NCI-H446 treated with DMSO at 0.1 percent for 48 hours (cell line): ENCODE data around the gene CLIP2.

Experiments
- DNase-seq: peaks from one replicate; lab custom pipeline; 2025; lab: John Stamatoyannopoulos, UW

CLIP2 gene

DNA sequence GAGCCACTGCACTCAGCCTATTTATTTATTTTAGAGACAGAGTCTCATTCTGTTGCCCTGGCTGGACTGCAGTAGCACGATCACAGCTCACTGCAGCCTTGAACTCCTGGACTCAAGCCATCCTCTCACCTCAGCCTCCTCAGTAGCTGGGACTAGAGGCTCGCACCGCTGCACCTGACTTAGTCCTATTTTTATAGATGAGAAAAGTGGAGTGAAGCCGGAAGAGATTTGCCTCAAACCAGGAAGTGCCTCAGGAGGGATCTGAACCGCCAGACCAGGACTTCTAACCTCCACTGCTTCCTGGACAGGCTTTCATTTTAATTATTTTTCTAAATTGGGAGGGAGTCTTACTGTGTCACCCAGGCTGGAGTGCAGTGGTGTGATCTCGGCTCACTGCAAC is 17.5 kb upstream of the CLIP2 start:
- no peak for DNase-seq

GRCh38 chr7:74272305-74273038 is 16.7 kb upstream of the CLIP2 start:
- no peak for DNase-seq

GRCh38 chr7:74275401-74275881 is 13.8 kb upstream of the CLIP2 start:
- no peak for DNase-seq

DNA sequence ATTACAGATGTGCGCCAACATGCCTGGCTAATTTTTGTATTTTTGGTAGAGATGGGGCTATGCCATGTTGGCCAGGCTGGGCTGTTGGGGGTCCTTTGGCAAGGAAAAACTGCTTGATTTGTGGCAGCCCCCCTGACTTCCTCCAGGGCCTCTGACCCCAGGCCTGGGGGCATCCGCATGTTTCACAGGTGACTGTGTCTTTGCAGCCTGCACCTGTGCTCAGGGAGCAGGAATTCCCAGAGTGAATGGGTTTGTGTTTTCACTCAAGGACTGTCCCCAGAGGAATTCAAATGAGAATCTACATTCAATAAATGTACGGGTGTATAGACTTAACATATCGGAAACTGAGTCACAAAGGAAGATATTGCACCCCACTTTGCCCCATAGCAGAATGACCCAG is 11.6 kb upstream of the CLIP2 start:
- DNase-seq, result no peak

DNA sequence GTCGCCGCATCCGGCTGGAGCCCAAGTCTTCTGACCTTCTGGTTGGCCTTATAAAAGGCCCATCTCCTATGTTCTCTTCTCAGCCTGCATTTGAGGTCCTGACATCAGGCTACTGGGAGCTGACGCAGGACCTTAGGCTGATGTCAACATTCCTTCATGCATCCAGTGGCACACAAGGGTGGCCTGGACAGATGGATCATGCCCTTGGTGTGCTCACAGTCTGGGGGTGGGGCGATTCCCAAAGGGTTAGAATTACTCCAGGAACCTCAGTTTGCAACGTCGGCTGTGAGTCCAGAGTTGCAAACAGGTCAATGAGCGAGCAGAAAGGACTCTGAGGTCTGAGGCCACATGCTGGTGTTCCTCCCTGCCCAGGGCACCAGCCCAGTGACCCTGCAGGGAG is 8.2 kb upstream of the CLIP2 start:
- DNase-seq, result no peak

DNA sequence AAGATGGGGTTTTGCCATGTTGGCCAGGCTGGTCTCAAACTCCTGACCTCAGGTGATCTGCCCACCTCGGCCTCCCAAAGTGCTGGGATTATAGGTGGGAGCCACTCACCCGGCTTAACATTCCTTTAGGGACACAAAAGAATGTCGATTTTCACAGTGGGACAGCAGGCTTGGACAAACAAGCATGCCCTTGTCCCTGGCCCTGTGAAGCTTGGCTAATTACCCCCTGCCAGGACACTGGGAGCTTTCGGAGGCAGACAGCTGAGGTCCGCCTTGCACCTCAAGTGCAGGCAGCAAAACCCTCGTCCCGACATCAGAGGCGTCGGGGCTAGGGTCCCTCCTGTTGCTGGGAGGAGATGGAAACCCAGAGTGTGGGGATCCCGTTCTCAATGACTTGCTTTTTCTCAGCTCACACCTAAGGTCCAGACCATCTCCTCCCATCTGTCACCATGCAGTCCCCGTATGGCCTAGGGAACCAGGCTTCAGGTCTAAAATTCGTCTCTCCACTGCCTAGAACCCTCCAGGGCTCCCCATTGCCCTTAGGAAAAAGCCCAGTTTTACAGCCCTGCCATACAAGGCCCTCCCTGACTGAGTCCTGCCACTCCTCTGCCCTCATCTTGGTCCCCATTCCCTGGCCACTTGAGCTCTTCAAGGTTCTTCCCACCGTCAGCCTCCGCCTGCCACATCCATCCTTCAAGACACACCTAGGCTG is 6.3 kb upstream of the CLIP2 start:
- no peak for DNase-seq

- no peak for DNase-seq
Observed at GRCh38 chr7:74283858-74284447, 5.3 kb upstream of the CLIP2 start.

- no peak for DNase-seq
Observed at GRCh38 chr7:74284781-74285259, 4.4 kb upstream of the CLIP2 start.

- DNase-seq, result no peak
Observed at GRCh38 chr7:74286131-74286530, 3.1 kb upstream of the CLIP2 start.

GRCh38 chr7:74287303-74288033 is 1.7 kb upstream of the CLIP2 start:
- DNase-seq, result no peak

- DNase-seq, result no peak
Observed at GRCh38 chr7:74288034-74288881, 949 bp upstream of the CLIP2 start.

DNA sequence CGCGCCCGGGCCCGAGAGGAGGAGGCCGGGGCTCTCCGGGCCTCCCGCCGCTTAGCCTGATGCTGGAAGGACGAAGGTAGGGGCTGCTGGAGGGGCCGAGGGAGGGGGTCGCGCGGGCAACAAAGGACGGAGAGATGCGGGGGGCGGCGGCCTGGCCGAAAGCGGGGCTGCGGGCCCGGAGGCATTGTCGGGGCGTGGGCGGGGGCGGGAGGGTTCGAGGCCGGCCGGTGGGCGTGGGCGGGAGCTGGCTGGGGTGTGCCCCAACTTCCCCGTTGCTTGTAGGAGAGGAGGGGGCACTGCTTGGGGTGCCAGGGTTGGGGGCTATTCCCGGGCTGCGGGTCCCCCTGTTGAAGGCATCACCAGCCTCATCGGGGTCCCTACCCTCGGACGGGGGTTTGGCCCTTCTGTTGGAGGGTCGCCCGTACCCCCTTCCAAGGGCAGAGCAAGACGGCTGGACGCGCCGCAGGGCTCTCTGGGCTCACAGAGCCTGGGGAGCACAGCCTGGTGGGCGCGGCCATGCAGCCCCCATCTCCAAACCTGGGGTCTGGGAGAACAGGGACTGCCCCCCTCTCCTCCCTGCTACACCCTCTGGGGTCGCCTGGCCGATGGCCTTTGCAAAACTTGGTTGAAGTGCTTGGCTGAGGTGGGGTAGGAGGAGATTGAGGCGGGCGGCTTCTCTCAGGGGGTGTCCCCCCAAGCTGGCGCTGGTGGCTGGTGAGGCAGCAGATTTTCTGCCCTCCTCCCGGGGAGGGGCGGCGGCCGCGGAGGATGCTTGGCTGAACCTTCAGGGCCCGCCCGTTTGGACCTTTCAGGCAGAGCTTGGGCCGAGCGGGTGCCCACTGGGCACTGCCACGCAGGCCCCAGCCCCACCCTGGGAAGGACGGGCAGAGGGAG is 699 bp downstream of the CLIP2 start:
- DNase-seq, result no peak

DNA sequence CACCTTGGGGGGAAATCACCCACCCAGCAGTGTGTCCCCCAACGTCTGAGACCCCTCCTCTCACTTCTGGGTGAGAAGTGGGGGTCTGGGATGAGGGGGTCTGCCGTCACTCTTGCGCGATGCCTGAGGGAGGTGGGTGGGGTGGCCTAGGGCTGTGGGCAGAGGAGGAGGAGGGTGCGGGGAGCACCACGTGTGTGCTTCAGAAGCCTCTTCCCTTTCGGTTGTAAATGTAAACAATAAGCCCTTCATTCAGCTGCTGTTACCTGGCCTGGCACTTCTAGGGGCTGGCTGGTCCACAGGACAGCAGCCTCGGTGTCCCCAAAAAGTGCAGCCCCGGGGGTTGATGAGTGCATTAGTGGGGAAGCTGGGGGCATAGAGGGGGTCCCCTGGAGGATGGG is 1.3 kb downstream of the CLIP2 start:
- DNase-seq, result no peak

DNA sequence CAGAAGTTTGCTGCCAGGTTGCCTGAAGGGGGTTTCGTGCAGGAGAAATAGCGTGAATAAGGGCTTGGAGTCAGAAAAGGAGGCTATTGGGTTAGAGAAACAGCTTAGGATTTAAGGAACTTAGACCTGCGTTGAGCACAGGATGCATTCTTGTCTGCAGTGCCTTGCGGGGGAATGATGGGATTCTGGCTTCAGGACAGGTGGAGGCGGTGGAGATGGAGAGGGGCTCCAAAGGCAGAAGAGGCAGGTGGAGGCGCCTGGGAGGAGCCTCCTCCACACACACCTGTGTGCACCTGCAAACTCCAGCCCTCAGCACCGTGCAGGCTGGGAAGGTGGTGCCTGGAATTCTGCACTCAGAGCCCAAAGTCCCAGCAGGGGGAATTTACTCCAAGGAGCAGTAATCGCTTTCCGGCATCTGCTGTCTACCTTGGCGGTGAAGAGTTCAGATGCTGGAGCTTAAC is 1.8 kb downstream of the CLIP2 start:
- DNase-seq, result no peak

DNA sequence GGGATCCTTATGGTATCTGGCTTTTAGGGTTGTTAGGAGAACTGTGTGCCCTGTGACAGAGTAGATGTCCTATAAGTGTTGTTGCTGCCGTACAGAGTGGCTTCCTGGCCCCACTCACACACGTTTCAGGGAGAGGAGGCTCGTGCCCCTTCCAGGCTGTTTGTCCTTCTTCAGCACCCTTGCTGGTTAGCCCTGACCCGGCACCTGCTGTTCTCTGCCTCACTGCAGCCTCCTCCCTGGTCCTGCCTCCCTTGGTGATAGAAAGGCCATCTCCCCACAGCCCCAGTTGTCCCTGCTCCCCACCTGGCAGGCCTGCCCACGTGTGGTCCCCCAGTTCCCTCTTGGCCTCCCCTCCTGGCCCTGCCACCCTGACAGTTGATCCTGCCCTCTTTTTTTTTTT is 2.3 kb downstream of the CLIP2 start:
- DNase-seq, result no peak

DNA sequence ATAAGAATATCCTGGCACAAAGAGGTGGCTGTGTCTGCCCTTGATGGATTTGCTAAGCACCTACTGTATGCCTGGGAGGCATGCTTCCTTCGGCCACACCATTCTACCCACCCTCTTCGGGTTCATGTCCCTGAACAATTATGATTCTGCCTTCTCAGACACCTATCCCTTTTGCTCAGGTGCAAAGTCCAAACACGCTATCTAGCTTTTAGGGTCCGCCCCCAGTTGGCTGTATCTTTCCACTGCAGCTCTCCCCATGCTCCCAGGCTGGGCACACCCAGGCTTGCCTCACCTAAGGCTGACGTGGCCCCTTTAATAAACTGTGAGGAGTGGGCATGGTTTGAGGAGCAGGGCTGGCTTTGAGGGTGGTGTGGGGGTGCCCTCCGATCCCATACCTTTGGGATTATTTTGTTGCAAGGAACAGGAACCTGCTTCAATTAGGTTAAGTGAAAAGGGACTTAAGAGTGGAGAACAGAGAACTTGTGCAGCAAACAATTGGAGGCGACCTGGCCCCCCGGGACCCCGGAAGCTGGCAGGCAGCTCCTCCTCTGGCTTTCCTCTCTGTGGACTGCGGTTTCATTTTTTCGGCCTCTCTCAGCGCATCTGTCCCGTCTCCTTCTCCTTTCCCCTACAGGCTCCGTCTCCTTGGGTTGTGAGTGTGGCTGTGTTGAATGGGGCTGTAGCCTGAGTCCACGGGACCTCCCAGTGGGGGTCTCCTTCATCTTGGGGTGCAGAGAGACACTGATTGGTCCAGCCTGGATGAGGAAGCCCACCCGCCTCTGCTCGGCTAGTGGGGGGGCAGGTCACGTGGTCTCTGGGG is 3.8 kb downstream of the CLIP2 start:
- DNase-seq, result no peak

DNA sequence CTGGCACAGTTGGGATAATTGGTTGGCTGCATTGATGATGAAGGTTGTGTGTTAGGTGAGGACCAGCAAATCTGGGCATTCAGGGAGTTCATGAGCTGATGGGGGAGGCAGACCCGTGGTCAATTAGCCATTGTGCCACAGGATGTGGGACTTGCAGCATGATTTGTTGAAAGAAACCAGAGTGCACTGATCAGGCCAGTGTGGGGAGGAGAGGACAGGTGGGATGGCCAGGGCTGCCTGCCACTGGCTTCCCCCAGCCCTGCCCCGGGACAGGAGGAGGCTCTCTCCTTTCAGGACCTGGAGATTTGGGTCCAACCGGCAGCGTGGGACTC is 4.3 kb downstream of the CLIP2 start:
- no peak for DNase-seq

- DNase-seq, result no peak
Observed at GRCh38 chr7:74294191-74294998, 5.2 kb downstream of the CLIP2 start.
